Measurements from ENCODE around the gene CTPS1. TPM values are rescaled to one million over a fixed set of nuclear protein-coding genes. Genes with fewer than 3 reads are reported as not detected.

CTPS1 gene
- total RNA-seq, 1 experiment from 2014 or later, result 81.5 TPM

DNA sequence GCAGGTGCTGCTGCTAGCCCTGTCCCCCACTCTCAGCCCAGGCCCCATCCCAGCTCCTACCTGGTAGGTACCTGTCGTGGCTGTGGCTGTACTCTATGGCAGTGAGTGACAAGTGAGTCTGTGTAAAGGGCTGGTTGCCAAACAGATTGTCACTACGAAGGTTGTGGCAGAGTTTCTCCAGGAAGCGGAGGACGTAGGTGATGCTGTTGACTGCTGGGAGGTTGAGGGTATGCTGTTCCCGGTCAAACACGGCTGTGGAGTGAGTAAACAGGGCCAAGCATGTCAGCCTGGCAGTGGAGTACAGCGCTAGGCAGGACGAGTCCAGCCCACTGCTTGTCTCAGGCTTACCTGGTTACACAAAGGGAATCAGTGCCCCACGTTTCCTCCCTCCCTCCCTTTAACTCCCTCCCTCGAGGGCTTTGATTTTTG lies 66.9 kb downstream of the CTPS1 start:
- in situ Hi-C loops (cut with HindIII; ENCODE audit: low sequenced_read_pairs), result no loop called here

DNA sequence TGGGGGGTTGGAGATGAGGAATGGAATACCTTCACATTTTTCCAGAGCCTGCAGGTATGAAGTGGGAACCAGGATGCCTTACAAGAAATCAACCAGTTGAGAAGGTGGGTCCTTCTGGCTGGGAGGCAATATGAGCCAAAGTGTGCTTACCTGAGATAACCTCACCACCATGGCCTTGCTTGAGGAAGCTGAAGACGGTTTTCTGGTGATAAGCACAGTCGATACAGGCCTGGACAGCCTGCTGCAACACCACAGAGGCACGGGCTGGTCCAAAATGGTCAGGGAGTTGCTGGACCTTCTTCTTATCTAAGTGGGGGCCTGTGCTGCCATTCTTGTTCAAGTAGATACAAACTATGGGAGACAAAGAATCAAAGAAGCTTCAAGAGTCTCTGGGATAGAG lies 69.0 kb downstream of the CTPS1 start:
- in situ Hi-C loops (cut with HindIII; ENCODE audit: low sequenced_read_pairs), result no loop called here
- no peak for DNase-seq (ENCODE audit: low spot score)

More for the DNA sequence above, 66.9 kb downstream of the CTPS1 start:
- peak; percentile 49 for DNase-seq (ENCODE audit: low spot score)

DNA sequence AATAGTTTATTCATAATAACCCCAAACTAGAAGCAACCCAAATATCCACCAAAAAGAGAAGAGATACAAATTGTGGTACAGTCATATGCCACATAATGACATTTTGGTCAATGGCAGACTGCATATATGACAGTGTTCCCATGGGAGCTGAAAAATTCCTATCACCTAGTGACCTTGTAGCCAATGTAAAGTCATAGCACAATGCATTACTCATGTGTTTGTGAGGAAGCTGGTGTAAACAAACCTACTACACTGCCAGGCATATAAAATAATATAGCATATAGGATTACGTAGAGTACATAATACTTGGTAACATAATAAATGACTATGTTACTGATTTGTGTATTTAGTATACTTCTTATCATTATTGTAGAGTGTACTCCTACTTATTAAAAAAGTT lies 71.5 kb downstream of the CTPS1 start:
- in situ Hi-C loops (cut with HindIII; ENCODE audit: low sequenced_read_pairs), result no loop called here
- DNase-seq (ENCODE audit: low spot score), result no peak

DNA sequence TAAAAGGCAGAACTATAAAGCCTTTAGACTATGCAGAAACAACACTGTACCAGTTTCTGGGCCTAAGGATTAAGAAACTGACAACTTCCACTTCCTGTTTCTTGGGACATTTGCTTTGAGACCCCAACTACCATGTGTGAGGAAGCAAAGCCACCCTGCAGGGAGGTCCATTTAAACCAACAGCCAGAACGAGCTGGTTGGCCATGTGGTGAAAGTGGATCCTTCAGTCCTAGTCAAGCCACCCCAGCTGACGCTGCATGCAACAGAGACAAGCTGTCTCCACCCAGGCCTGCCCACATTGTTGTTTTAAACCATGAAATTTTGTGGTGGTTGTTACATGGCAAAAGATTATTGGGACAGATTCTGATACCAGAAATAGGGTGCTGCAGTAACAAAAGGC lies 73.8 kb downstream of the CTPS1 start:
- DNase-seq (ENCODE audit: low spot score), result no peak
- in situ Hi-C loops (cut with HindIII; ENCODE audit: low sequenced_read_pairs), result no loop called here

DNA sequence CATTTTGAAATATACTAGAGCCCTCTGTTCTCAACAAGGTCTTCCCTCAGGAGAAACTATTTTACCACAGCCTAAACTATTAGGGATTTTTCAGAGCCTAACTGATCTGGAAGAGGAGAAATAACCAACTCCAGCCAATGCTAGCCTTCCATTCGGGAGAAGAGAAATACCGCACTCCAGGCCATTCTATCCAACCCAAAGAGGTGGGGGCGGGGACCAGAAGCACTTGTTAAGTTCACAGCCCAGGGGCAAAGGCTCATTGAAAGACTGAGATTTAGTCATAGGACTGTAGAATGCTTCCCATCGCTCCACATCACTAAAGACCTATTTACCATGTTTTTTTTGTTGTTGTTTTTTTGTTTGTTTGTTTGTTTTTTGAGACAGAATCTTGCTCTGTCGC lies 77.4 kb downstream of the CTPS1 start:
- DNase-seq (ENCODE audit: low spot score), result no peak
- in situ Hi-C loops (cut with HindIII; ENCODE audit: low sequenced_read_pairs), result no loop called here

Other genes starting within 250 kb of the CTPS1 start
- 0.61 and 1.2 TPM in 2 replicates for gene KCNQ4, start 195.9 kb upstream of the CTPS1 start, total RNA-seq (2014; rRNA removed; shearing (Covaris generic))
- 2.3 and 11.4 TPM in 2 replicates for gene CITED4, start 117.3 kb upstream of the CTPS1 start, total RNA-seq (2014; rRNA removed; shearing (Covaris generic))
- 0.03 and 0.12 TPM in 2 replicates for gene SLFNL1, start 42.0 kb downstream of the CTPS1 start, total RNA-seq (2014; rRNA removed; shearing (Covaris generic))